HG02970 (cell line): Measurements from ENCODE around the gene FBXO2.

ENCODE experiments used
- ATAC-seq: cut with Tn5 transposase; IDR thresholded peaks from one replicate; pipeline ENCODE4 v1.9.1; 2021; ENCODE audit warnings: mild to moderate bottlenecking, moderate library complexity, moderate number of reproducible peaks; ENCODE audit not compliant: unreplicated experiment, low FRiP score

The FBXO2 gene

DNA sequence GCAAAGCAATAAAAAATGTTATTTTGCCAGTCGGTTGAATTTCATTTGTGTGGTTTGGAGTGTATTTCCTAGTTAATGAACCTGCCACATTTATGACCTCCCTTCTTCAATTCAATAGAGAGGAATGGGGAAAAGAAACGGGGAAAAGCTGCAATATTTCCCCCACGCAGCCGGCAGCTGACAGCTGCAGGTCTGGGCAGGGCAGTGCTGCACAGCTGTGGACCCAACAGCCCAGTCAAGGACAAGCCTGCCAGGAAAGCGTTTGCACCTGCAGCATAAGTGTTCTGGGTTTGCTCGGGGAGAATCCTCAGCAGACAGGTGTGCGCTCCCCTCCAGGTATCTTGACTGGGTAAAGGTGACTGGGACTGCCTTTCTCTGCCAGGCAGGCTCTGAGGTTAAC, 53.4 kb downstream of the FBXO2 start:
- no peak for ATAC-seq

DNA sequence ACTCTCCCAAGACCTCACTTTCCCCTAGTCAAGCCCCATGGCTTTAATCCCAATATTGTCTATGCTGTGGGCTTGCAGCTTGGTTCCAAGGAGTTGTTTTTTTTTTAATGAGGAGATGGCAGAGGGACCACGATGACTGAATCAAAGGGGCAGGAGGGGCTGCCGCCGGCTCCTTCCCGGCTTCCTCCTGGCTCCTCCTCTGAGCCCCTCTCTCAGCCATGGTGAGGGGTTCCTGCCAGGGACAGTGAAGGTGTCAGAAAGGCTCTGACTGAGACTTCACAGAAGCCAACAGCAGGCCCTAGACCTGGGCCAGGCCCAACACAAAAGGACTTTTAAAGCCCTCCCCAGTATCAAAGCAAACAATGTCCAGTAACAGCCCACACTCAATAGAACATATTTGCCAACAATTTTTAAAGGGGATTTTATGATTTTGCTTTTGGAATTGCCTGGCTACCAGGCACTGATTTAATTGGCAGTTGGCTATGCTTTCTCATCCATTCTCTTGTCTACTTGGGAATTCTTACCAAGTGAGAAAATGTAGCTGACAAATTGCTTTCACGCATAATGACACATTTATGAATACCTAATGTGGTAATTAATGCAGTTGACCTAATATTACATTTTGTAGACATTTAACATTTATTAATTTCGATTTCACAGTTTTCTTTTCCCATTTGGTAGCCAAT, 54.2 kb downstream of the FBXO2 start:
- no peak for ATAC-seq

DNA sequence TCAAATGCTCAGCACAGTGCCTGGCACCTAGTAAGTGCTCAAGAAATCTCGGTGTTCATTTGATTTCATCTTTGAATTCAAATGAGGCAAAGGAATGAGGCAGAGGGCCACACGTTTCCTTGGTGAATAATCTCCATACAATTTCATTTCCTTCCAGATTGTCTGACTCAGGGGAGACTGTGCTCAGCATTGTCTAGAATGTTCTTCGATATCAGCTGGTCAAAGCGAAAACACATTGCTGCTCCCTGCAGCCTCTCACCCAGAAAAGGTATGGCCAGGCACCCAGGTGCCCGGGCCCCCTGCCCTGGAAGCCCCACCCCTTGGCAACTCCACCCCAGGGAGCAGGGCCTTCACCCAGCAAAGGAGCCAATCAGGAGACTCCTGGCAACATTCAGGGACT, 55.8 kb downstream of the FBXO2 start:
- no peak for ATAC-seq
